GM12873 (cell line): ENCODE results near the gene DAD1.

Source experiments
- TF ChIP-seq, protein P1 (sequence below): IDR thresholded peaks from 2 replicates; pipeline ENCODE4 v1.5.1; 2012; ENCODE audit warnings: low read depth, mild to moderate bottlenecking, moderate library complexity, low read length, control low read depth; ENCODE audit not compliant: insufficient read depth; ENCODE audit errors: missing control alignments

DAD1 gene

DNA sequence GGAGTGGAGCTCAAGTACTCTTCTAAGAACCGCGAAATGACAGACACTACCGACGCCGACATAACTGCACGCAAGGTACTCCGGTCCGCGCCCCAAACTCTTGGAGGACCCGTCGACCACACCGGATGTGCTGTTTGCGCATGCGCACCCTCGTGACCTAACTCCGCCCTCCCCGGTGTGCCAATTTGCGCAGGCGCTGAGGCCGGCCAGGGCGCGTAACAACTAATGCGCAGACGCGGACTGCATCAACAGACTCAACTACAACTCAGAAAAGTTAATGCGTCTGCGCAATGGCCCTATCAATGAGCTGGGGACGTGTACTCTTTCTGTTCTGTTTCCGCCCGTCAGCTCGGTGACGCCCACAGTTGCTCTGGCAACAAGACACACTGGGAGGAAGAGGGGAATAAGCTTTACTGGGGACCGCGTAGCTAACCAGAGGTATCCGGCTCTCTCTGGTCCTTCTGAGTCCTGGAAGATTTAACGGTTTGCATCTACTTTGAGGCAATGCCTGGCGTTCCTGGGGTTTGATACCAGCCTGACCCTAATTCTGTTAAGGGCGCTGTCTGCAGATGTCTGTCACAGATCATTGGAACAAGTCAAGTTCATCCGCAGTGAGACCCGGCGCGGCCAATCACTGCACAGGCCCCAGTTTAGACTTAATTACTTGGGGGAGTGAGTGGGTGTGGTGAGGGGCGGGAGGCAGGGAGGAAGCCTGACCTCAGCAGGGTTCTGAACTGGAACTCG lies at the start of gene DAD1:
DAD1 (minus strand) TSS at position 129 of the 744 bp plus-strand sequence; CDS start at position 62, 67 bp downstream.
- TF ChIP-seq, protein P1, sequence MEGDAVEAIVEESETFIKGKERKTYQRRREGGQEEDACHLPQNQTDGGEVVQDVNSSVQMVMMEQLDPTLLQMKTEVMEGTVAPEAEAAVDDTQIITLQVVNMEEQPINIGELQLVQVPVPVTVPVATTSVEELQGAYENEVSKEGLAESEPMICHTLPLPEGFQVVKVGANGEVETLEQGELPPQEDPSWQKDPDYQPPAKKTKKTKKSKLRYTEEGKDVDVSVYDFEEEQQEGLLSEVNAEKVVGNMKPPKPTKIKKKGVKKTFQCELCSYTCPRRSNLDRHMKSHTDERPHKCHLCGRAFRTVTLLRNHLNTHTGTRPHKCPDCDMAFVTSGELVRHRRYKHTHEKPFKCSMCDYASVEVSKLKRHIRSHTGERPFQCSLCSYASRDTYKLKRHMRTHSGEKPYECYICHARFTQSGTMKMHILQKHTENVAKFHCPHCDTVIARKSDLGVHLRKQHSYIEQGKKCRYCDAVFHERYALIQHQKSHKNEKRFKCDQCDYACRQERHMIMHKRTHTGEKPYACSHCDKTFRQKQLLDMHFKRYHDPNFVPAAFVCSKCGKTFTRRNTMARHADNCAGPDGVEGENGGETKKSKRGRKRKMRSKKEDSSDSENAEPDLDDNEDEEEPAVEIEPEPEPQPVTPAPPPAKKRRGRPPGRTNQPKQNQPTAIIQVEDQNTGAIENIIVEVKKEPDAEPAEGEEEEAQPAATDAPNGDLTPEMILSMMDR: no peak

DNA sequence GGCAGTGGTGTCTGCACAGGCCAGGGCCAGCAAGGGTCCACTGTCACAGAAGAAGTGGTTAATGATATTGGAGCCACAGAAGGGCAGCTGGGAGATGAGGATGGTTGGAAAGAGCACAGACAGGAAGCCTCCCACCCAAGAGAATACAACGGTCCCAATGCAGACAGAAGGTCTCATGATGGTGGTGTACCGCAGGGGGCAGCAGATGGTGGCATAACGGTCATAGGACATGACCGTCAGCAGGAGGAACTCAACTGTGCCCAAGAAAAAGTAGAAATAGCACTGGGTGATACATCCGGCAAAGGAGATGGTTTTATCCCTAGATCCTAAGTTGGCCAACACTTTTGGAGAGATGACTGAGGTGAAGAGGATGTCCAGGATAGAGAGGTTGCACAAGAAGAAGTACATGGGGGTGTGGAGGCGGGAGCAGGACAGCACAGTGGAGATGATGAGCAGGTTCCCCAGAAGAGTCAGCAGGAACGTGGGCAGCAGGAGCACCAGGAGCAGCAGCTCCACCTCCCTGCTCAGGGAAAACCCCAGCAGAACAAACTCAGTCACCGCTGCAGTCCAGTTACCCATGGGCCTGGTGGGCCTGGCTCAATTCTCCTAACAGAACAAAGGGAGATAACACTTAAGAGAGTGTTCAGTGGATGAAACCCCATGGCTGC lies 45.3 kb upstream of the DAD1 start:
- TF ChIP-seq, protein P1: no peak

DNA sequence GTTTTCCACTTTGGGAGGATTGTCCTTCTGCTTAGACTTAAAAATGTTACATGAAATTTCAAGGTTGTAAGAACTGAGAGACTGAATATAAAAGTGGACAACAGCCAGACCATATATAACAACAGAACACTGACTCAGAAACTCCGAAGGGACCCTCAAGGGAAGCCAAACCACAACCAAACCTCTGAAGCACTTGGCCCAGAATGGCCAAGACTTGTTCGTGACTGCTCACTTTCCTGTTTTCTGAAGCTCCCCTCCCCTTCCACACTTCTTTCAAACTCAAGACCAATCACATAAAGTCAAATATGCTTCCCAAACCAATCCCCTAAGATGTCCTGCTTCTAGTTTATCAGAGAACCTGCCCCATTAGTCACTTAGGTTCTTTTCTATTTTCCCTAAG lies 41.5 kb upstream of the DAD1 start:
- TF ChIP-seq, protein P1: no peak

DNA sequence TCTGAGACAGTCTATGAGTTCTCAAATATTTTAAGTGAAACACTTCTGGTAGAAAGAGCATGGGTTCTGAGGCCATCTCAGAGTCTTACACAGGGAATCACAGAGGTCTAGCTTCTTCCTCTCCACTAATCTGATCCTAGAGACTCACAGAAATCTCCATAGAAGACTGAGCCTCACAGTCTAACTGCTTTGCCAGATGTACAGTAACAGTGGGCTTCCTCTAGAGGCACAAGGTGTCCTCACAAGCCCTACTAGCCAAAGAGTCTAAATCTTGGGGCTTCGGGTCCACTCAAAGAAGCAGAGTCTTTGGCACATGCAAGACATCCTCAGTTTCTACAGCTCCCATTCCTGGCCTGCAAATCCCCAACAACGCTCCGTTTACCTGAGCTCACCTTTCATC lies 41.0 kb upstream of the DAD1 start:
- TF ChIP-seq, protein P1: no peak

DNA sequence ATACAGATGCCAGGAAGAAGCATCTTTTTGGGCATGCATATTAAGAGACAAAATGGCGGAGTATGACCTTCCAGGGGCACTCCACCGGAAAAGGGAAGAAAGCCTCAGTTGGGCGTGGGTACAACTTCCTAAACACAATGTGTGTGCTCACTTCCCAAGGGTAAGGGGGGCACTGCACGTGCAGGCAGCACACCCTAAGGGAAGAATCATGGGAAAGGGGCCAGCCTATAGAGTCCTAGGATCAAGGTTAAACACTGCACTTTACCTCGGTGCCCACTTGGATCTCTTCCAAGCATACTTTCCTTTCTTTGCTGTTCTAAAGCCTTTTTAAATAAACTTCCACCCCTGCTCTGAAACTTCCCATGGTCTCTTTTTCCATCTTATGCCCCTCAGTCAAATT lies 40.3 kb upstream of the DAD1 start:
- TF ChIP-seq, protein P1: no peak

DNA sequence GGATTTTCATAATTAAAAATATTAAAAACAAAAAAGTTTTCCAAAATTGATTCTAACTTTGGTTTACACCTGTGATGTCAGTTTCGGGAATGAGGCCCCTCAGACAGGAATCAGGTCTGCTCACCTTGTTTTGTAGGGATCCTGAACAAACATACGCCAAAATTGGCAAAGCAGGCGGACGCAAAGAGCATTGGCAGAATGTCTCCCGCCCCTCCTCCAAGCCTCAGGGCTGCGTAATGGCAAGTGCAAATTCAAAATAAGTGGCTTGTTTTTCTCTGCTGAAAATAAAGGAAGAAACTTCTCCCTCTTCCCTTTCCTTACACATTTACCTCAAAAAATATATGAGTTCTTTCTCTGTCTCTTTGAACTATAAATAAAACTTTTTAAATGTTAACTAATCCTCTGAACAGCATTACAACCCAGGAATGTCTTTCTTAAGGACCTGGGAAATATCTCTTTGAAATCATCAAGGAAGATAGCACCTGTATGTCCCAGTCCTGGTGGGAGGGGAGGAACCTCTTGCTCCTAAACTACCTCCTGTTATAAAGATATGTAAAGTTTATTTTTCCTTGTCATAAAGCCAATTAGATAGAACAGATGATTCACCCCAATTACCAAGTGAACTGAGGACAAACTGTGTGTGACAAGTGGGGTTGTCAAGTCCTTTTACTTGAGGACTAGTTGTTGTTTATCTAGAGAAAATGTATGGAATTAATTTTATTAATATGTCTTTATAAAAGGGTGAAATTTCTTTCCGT lies 38.7 kb upstream of the DAD1 start:
- TF ChIP-seq, protein P1: no peak

DNA sequence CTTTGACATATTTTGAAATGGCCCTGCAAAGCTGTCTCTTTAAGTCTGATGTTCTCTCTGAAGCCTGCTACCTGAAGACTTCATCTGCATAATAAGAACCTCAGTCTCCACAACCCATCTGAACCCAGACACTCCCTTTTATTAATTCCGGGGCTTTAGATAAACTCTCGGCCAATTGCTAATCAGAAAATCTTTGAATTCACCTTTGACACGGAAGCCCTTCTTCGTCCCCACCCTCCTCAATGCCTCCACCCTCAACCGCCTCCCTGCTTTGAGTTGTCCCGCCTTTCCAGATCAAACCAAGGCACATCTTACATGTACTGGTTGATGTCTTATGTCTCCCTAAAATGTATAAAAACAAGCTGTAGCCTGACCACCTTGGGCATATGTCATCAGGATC lies 37.6 kb upstream of the DAD1 start:
- TF ChIP-seq, protein P1: no peak
